SK-N-MC (cell line): ENCODE measurements around the gene MTMR3.

Source experiments
- EZH2 ChIP-seq: fragments of 200-600 bp; sonication (generic); IDR thresholded peaks from one replicate; pipeline ENCODE4 v1.6.1; 2017; ENCODE audit warnings: antibody characterized with exemption
- FOXP2 ChIP-seq: optimal IDR thresholded peaks from 2 replicates; pipeline ENCODE3; 2011; ENCODE audit warnings: mild to moderate bottlenecking, moderate library complexity; ENCODE audit not compliant: insufficient read depth; ENCODE audit errors: extremely low read length, control extremely low read depth
- POLR2AphosphoS5 ChIP-seq: IDR thresholded peaks from 2 replicates; pipeline ENCODE4 v1.6.1; 2012; ENCODE audit warnings: mild to moderate bottlenecking, low read depth, low read length, borderline replicate concordance

DNA sequence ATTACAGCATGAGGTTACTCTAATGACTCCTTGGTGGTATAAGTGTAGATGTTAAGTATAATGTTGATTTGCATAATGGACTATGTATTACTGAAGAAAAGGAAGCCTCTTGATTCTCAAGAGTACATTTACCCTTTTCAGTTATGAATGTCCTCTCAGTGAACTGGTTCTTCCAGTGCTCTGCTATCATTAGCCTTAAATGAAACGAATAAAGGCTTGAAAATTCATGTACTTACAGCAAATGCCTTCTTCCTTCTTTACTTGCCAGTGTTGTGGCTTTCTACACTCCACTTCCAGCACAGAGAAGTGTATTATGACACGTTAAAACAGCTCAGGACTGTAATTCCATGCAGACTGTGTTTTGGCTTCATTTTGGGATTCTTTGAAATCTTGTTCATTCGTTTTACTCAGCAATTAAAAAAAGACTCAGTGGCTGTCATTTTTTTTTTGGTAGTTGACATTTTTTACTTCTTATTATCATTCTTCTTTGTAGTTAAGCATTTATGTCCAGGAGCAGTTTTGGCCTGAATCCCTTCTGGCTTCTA lies 96.9 kb downstream of the MTMR3 start:
- TF ChIP-seq POLR2AphosphoS5, result no peak
- no peak for TF ChIP-seq EZH2
- no peak for TF ChIP-seq FOXP2
